Common myeloid progenitor, CD34-positive (primary cell): Measurements from ENCODE around the gene APBB2.

Source experiments
- CTCF ChIA-PET: fragments of 350-600 bp; sonication (Branson Sonifier 250); formaldehyde crosslinking; loops from one replicate; lab custom pipeline; 2021; ENCODE audit warnings: antibody characterized with exemption; lab: Charles Lee
- POLR2A ChIA-PET: fragments of 350-600 bp; sonication (Branson Sonifier 250); formaldehyde crosslinking; loops from one replicate; lab custom pipeline; 2021; ENCODE audit warnings: antibody characterized with exemption; lab: Charles Lee
- DNase-seq, 3 donors: peaks; one replicate each; pipeline versions ENCODE4 v3.0.0 to v3.0.0-alpha.2; 2013
- H3K27ac ChIP-seq, 2 experiments: 1 replicate in 1 of 2; 2 replicates in 1 of 2; pipeline ENCODE4 v1.7.0; 2013; ENCODE audit warnings: inconsistent platforms in 2 of 2, low read length in 2 of 2, mild to moderate bottlenecking in 2 of 2, low read depth in 1 of 2, moderate library complexity in 1 of 2; ENCODE audit not compliant: severe bottlenecking in 2 of 2, insufficient read depth in 1 of 2, poor library complexity in 1 of 2
- H3K27me3 ChIP-seq, 5 experiments: replicated peaks in 2 of 5; 1 replicate in 3 of 5; 2 replicates in 2 of 5; pipeline versions ENCODE4 v1.6.1 to v1.7.0; 2013; ENCODE audit warnings: low read length in 4 of 5, mild to moderate bottlenecking in 2 of 5, moderate library complexity in 2 of 5, inconsistent platforms in 1 of 5; ENCODE audit not compliant: insufficient read depth in 5 of 5, control insufficient read depth in 4 of 5
- H3K36me3 ChIP-seq, 4 experiments: 1 replicate in 2 of 4; 2 replicates in 2 of 4; pipeline versions ENCODE4 v1.6.1 to v1.7.0; 2013; ENCODE audit warnings: low read length in 3 of 4, control low read depth in 1 of 4, mild to moderate bottlenecking in 1 of 4; ENCODE audit not compliant: control insufficient read depth in 4 of 4, insufficient read depth in 4 of 4
- H3K4me1 ChIP-seq, 4 experiments: 1 replicate in 3 of 4; 2 replicates in 1 of 4; pipeline versions ENCODE4 v1.6.1 to v1.7.1; 2013; ENCODE audit warnings: low read length in 3 of 4, mild to moderate bottlenecking in 3 of 4, control low read depth in 1 of 4, inconsistent platforms in 1 of 4, moderate library complexity in 1 of 4; ENCODE audit not compliant: control insufficient read depth in 4 of 4, insufficient read depth in 4 of 4; ENCODE audit errors: control extremely low read depth in 1 of 4
- H3K4me3 ChIP-seq, 7 experiments: 1 replicate in 4 of 7; 2 replicates in 3 of 7; pipeline versions ENCODE4 v1.5.1 to v1.7.0; 2013; ENCODE audit warnings: mild to moderate bottlenecking in 7 of 7, low read length in 6 of 7, moderate library complexity in 6 of 7, inconsistent platforms in 2 of 7, low read depth in 2 of 7, control low read depth in 1 of 7; ENCODE audit not compliant: insufficient read depth in 4 of 7, control insufficient read depth in 1 of 7; ENCODE audit errors: extremely low read depth in 1 of 7
- H3K9me3 ChIP-seq, 5 experiments: 1 replicate in 4 of 5; 2 replicates in 1 of 5; pipeline versions ENCODE4 v1.6.1 to v1.7.1; 2013; ENCODE audit warnings: low read length in 4 of 5, mild to moderate bottlenecking in 2 of 5, inconsistent platforms in 1 of 5, low read depth in 1 of 5, moderate library complexity in 1 of 5; ENCODE audit not compliant: control insufficient read depth in 4 of 5, insufficient read depth in 2 of 5; ENCODE audit errors: control extremely low read depth in 1 of 5
- WGBS: methylation state at CpG from one replicate; pipeline ENCODE4 v1.1.5; 2013; ENCODE audit not compliant: insufficient coverage; 5-methylcytosine and 5-hydroxymethylcytosine counted together

The APBB2 gene

GRCh38 chr4:40840255-40840984, 373.9 kb downstream of the APBB2 start:
- Histone ChIP-seq H3K4me3 (no peak overlapping the region), H3K9me3 (no peaks in the 10 kb centered on the region), H3K36me3 (no peaks in the 10 kb centered on the region), H3K27ac (no peak overlapping the region), H3K4me1 (peaks cover 0 to 2% (median 0%) of the 10 kb centered on the region in 4 experiments), H3K27me3 (no peaks in the 10 kb centered on the region)
- DNase-seq, result no peak
- POLR2A ChIA-PET, result interaction anchor here (0.6 kb wide), 1 partner anchor 1472 kb away, joined by 4 read pairs; no protein-coding TSS in a partner anchor
- whole genome bisulfite sequencing, result 91% methylated on average over 10 of the region's 10 CpGs
- CTCF ChIA-PET, result interaction anchor here (0.6 to 6.3 kb wide), 19 partner anchors 10 to 420 kb away, joined by 3 to 57 read pairs (median 4); partner anchors contain the start of gene NSUN7

- no peak overlapping the region for H3K4me3 ChIP-seq
- no peaks in the 10 kb centered on the region for H3K36me3 ChIP-seq
- H3K4me1 ChIP-seq, result peaks cover 0 to 2% (median 0%) of the 10 kb centered on the region in 4 experiments
- H3K27me3 ChIP-seq, result no peaks in the 10 kb centered on the region
- DNase-seq, result peak in 2 of 3 donors; percentile 24 to 31
- no peak overlapping the region for H3K27ac ChIP-seq
- ChIA-PET POLR2A (no interaction called here), CTCF (interaction anchor here (0.7 to 6.3 kb wide), 4 partner anchors 8 to 102 kb away, joined by 3 to 57 read pairs (median 28); no protein-coding TSS in a partner anchor)
- H3K9me3 ChIP-seq, result no peaks in the 10 kb centered on the region
- WGBS, result 100% methylated on average over 1 of the region's 4 CpGs
Observed at GRCh38 chr4:40838742-40839141, 375.6 kb downstream of the APBB2 start.

- Histone ChIP-seq H3K4me3 (no peak overlapping the region), H3K27ac (no peak overlapping the region), H3K27me3 (no peaks in the 10 kb centered on the region), H3K4me1 (peaks cover 0 to 2% (median 0%) of the 10 kb centered on the region in 4 experiments), H3K36me3 (no peaks in the 10 kb centered on the region), H3K9me3 (no peaks in the 10 kb centered on the region)
- ChIA-PET CTCF (interaction anchor here (0.9 to 1.6 kb wide), 7 partner anchors 14 to 104 kb away, joined by 3 to 5 read pairs (median 3); no protein-coding TSS in a partner anchor), POLR2A (no interaction called here)
- WGBS, result 97% methylated on average over 12 of the region's 16 CpGs
- no peak for DNase-seq
Observed at GRCh38 chr4:40837094-40837870, 377.1 kb downstream of the APBB2 start.

- WGBS, result 99% methylated on average over 11 of the region's 11 CpGs
- CTCF ChIA-PET, result interaction anchor here (0.5 to 1.4 kb wide), 2 partner anchors 10 to 1145 kb away, joined by 3 to 5 read pairs; no protein-coding TSS in a partner anchor
- no peaks in the 10 kb centered on the region for H3K9me3 ChIP-seq
- H3K4me3 ChIP-seq, result no peak overlapping the region
- no peak for DNase-seq
- peaks cover 0 to 13% (median 3%) of the 10 kb centered on the region in 4 experiments for H3K4me1 ChIP-seq
- no peaks in the 10 kb centered on the region for H3K36me3 ChIP-seq
- POLR2A ChIA-PET, result interaction anchor here (0.6 kb wide), 1 partner anchor 59 kb away, joined by 4 read pairs; no protein-coding TSS in a partner anchor
- H3K27ac ChIP-seq, result no peak overlapping the region
- H3K27me3 ChIP-seq, result no peaks in the 10 kb centered on the region
Observed at GRCh38 chr4:40833212-40833611, 381.1 kb downstream of the APBB2 start.

- Histone ChIP-seq H3K36me3 (no peaks in the 10 kb centered on the region), H3K27ac (no peak overlapping the region), H3K27me3 (no peaks in the 10 kb centered on the region), H3K9me3 (no peaks in the 10 kb centered on the region), H3K4me1 (peaks cover 0 to 13% (median 3%) of the 10 kb centered on the region in 4 experiments), H3K4me3 (no peak overlapping the region)
- CTCF ChIA-PET, result interaction anchor here (1.4 to 4.3 kb wide), 2 partner anchors 8 to 11 kb away, joined by 5 to 27 read pairs; no protein-coding TSS in a partner anchor
- POLR2A ChIA-PET, result no interaction called here
- 93% methylated on average over 9 of the region's 11 CpGs for WGBS
- no peak for DNase-seq
Observed at GRCh38 chr4:40832175-40832574, 382.2 kb downstream of the APBB2 start.

GRCh38 chr4:40831146-40831907, 383.0 kb downstream of the APBB2 start:
- 91% methylated on average over 17 of the region's 18 CpGs for WGBS
- CTCF ChIA-PET, result interaction anchor here (1.0 to 4.3 kb wide), 3 partner anchors 9 to 71 kb away, joined by 3 to 27 read pairs (median 4); no protein-coding TSS in a partner anchor

More at GRCh38 chr4:40831146-40831907, 383.0 kb downstream of the APBB2 start:
- POLR2A ChIA-PET, result no interaction called here
- DNase-seq, result no peak
- Histone ChIP-seq H3K9me3 (no peaks in the 10 kb centered on the region), H3K27ac (no peak overlapping the region), H3K27me3 (no peaks in the 10 kb centered on the region), H3K36me3 (no peaks in the 10 kb centered on the region), H3K4me3 (no peak overlapping the region), H3K4me1 (peaks cover 0 to 13% (median 3%) of the 10 kb centered on the region in 4 experiments)
